Prostate gland (tissue), 2 donors: ENCODE measurements around the gene PCDHB12.

Experiments
- CTCF ChIP-seq, 4 experiments: fragments of 200-600 bp in 2 of 4; fragments of 450-650 bp in 2 of 4; sonication (generic) in 2 of 4; IDR thresholded peaks; 1 replicate in 3 of 4; 2 replicates in 1 of 4; pipeline ENCODE4 v1.5.1; 2016 to 2019; ENCODE audit warnings: antibody characterized with exemption in 4 of 4, mild to moderate bottlenecking in 2 of 4, moderate library complexity in 2 of 4
- POLR2A ChIP-seq: fragments of 450-650 bp; IDR thresholded peaks from one replicate; pipeline ENCODE4 v1.6.1; 2016; ENCODE audit warnings: antibody characterized with exemption, mild to moderate bottlenecking

- TF ChIP-seq CTCF (IDR thresholded peaks at IDR 0.05), result no peak
- TF ChIP-seq POLR2A, result no peak
These were observed 32.6 kb upstream of the PCDHB12 start for GRCh38 chr5:141175933-141176332.
